HG03066 (cell line): Measurements from ENCODE around the gene SLBP.
A peak's percentile ranks its signal among the peaks of the same experiment; 100 is the strongest.

ENCODE experiments used
- ATAC-seq: cut with Tn5 transposase; IDR thresholded peaks from one replicate; pipeline ENCODE4 v1.9.1; 2021; ENCODE audit warnings: low read depth; ENCODE audit not compliant: unreplicated experiment

The SLBP gene

GRCh38 chr4:1749826-1750225 is 37.7 kb upstream of the SLBP start:
- ATAC-seq = no peak

GRCh38 chr4:1749370-1749769 is 37.3 kb upstream of the SLBP start:
- no peak for ATAC-seq

GRCh38 chr4:1748465-1748995 is 36.4 kb upstream of the SLBP start:
- no peak for ATAC-seq

GRCh38 chr4:1747603-1747967 is 35.5 kb upstream of the SLBP start:
- no peak for ATAC-seq

- no peak for ATAC-seq
These were observed 34.9 kb upstream of the SLBP start for GRCh38 chr4:1746919-1747602.

GRCh38 chr4:1746265-1746691 is 34.2 kb upstream of the SLBP start:
- peak; percentile 67 for ATAC-seq

- ATAC-seq = no peak
These were observed 33.6 kb upstream of the SLBP start for GRCh38 chr4:1745697-1746096.

GRCh38 chr4:1745165-1745564 is 33.0 kb upstream of the SLBP start:
- ATAC-seq = no peak

GRCh38 chr4:1744552-1744951 is 32.4 kb upstream of the SLBP start:
- ATAC-seq = no peak

- no peak for ATAC-seq
These were observed 31.9 kb upstream of the SLBP start for GRCh38 chr4:1743975-1744374.

GRCh38 chr4:1743551-1743950 is 31.4 kb upstream of the SLBP start:
- no peak for ATAC-seq

- no peak for ATAC-seq
These were observed 29.1 kb upstream of the SLBP start for GRCh38 chr4:1741208-1741607.

GRCh38 chr4:1740021-1740545 is 28.0 kb upstream of the SLBP start:
- ATAC-seq = no peak

GRCh38 chr4:1739358-1739757 is 27.2 kb upstream of the SLBP start:
- no peak for ATAC-seq

GRCh38 chr4:1738410-1738809 is 26.3 kb upstream of the SLBP start:
- ATAC-seq = no peak

- ATAC-seq = no peak
These were observed 25.5 kb upstream of the SLBP start for GRCh38 chr4:1737666-1738065.

GRCh38 chr4:1736812-1737211 is 24.7 kb upstream of the SLBP start:
- no peak for ATAC-seq

GRCh38 chr4:1735215-1735614 is 23.1 kb upstream of the SLBP start:
- no peak for ATAC-seq

- no peak for ATAC-seq
These were observed 20.8 kb upstream of the SLBP start for GRCh38 chr4:1732911-1733310.

GRCh38 chr4:1731180-1731579 is 19.1 kb upstream of the SLBP start:
- ATAC-seq = no peak

- ATAC-seq = no peak
These were observed 18.5 kb upstream of the SLBP start for GRCh38 chr4:1730532-1731135.
